HepG2 (cell line): Measurements from ENCODE around the gene JAG1. TPM values are rescaled to one million over a fixed set of nuclear protein-coding genes. Genes with fewer than 3 reads are reported as not detected.

Source experiments
- AKNA ChIP-seq: sonication (generic); formaldehyde crosslinking; IDR thresholded peaks from 2 replicates; pipeline ENCODE4 v1.4.0; 2020; ENCODE audit warnings: missing genetic modification reagents, borderline replicate concordance
- FIP1L1 ChIP-seq: fragments of 200-400 bp; formaldehyde crosslinking; IDR thresholded peaks from 2 replicates; pipeline ENCODE4 v1.6.1; 2018; ENCODE audit warnings: low read depth, mild to moderate bottlenecking, low read length, moderate library complexity, borderline replicate concordance; ENCODE audit not compliant: insufficient read depth
- HCFC1 ChIP-seq: fragments of 150-350 bp; IDR thresholded peaks from 2 replicates; pipeline ENCODE4 v1.6.1; 2014; ENCODE audit warnings: low read depth, low read length
- ISL2 ChIP-seq: sonication (generic); formaldehyde crosslinking; IDR thresholded peaks from 2 replicates; pipeline ENCODE4 v1.5.0; 2020; ENCODE audit warnings: missing genetic modification reagents
- MTF2 ChIP-seq: sonication (generic); formaldehyde crosslinking; IDR thresholded peaks from 2 replicates; pipeline ENCODE4 v1.5.0; 2020; ENCODE audit warnings: missing genetic modification reagents, borderline replicate concordance
- PATZ1 ChIP-seq: sonication (generic); formaldehyde crosslinking; IDR thresholded peaks from 2 replicates; pipeline ENCODE4 v1.4.0; 2020; ENCODE audit warnings: missing genetic modification reagents
- SP5 ChIP-seq: IDR thresholded peaks from 2 replicates; pipeline ENCODE4 v1.6.1; 2016; ENCODE audit warnings: low read depth, borderline replicate concordance
- TIGD3 ChIP-seq: sonication (generic); formaldehyde crosslinking; IDR thresholded peaks from 2 replicates; pipeline ENCODE4 v1.5.1; 2020; ENCODE audit warnings: mild to moderate bottlenecking, missing genetic modification reagents, borderline replicate concordance
- ZBTB10 ChIP-seq: sonication (generic); formaldehyde crosslinking; IDR thresholded peaks from 2 replicates; pipeline ENCODE4 v1.4.0; 2020; ENCODE audit warnings: missing genetic modification reagents, borderline replicate concordance
- ZNF18 ChIP-seq: sonication (generic); formaldehyde crosslinking; IDR thresholded peaks from 2 replicates; pipeline ENCODE4 v1.8.0; 2022; ENCODE audit warnings: mild to moderate bottlenecking, missing genetic modification reagents; ENCODE audit not compliant: insufficient replicate concordance
- ZNF574 ChIP-seq: sonication (generic); formaldehyde crosslinking; IDR thresholded peaks from 2 replicates; pipeline ENCODE4 v1.4.0; 2020; ENCODE audit warnings: missing genetic modification reagents
- polyA plus RNA-seq, 8 experiments: library from polyadenylated mRNA; depleted of rRNA in 3 of 8; stranded (reverse) in 7 of 8; unstranded in 1 of 8; fragments of >200 nt; fragmentation: Illumina TruSeq in 4 of 8; extraction: Trizol in 4 of 8; gene quantifications; 2 replicates each; pipeline versions ENCODE4 v1.2.1 to v1.2.3, GENCODE V29; 2011 to 2016; ENCODE audit warnings: low read depth in 4 of 8, missing spikeins in 1 of 8, mixed read lengths in 1 of 8; ENCODE audit not compliant: insufficient read depth in 1 of 8
- total RNA-seq, 5 experiments: library from RNA; depleted of rRNA; stranded (reverse); fragments of >200 nt; fragmentation: Illumina TruSeq; extraction: Trizol; gene quantifications; 2 replicates each; pipeline ENCODE4 v1.2.3, GENCODE V29; 2016; ENCODE audit warnings: low read depth in 1 of 5

The JAG1 gene
- total and polyA plus RNA-seq, 2 of the 13 experiments (the other 11 are each of a cell fraction or from before 2014, with no cell fraction given) = 47.1 to 56.3 TPM

GRCh38 chr20:10671919-10672623 is 1.7 kb downstream of the JAG1 start (continued):
- TF ChIP-seq AKNA (0 out of 2 replicates have a peak, but pooled peaks have one; percentile 14), HCFC1 (no peak), MTF2 (CRISPR knock-in tag) (no peak), ZNF574 (CRISPR knock-in tag) (peak; percentile 11), TIGD3 (CRISPR knock-in tag) (0 out of 2 replicates have a peak, but pooled peaks have one; percentile 13), ZBTB10 (CRISPR knock-in tag) (peak; percentile 60; the same call in 1 of the 2 replicates), PATZ1 (CRISPR knock-in tag) (peak; percentile 83; the same call in 1 of the 2 replicates), ZNF18 (CRISPR knock-in tag) (peak; percentile 79), FIP1L1 (no peak), ISL2 (CRISPR knock-in tag) (no peak), SP5 (CRISPR knock-in tag) (peak; percentile 23; the same call in 1 of the 2 replicates)
